ENCODE measurements around the gene FOS. TPM values are rescaled to one million over a fixed set of nuclear protein-coding genes. Genes with fewer than 3 reads are reported as not detected.

FOS gene
- total and polyA plus RNA-seq, 12 donors = 47.9 to 393 (median 118) TPM

GRCh38 chr14:75320196-75320595 lies 41.6 kb downstream of the FOS start:
- no peak for DNase-seq
- TF ChIP-seq POLR2A (IDR thresholded peaks at IDR 0.05) (no peak), CTCF (IDR thresholded peaks at IDR 0.05) (no peak)
- intact Hi-C loops (cut with DNase I) = no loop called here

GRCh38 chr14:75322746-75323145 lies 44.1 kb downstream of the FOS start:
- 83 to 95% (median 87%) methylated on average over 1 of the region's 1 CpG; no CpG with 5 or more reads in 1 of the 4 donors for WGBS, 4 donors
- DNase-seq = no peak

More at GRCh38 chr14:75320196-75320595, 41.6 kb downstream of the FOS start:
- 38 to 42% (median 39%) methylated on average over 5 to 7 of the region's 7 CpGs for WGBS, 4 donors
- Histone ChIP-seq H3K27ac (no peak overlapping the region), H3K36me3 (replicated peaks in 1 of 2) (no peaks in the 10 kb centered on the region), H3K4me3 (no peak overlapping the region), H3K4me1 (replicated peaks in 1 of 2) (peaks cover 0 to under 1% of the 10 kb centered on the region in 2 donors), H3K27me3 (no peaks in the 10 kb centered on the region), H3K9me3 (replicated peaks in 1 of 3) (no peaks in the 10 kb centered on the region)

GRCh38 chr14:75323571-75323970 lies 44.9 kb downstream of the FOS start:
- intact Hi-C loops (cut with DNase I) = no loop called here
- Histone ChIP-seq H3K27ac (no peak overlapping the region), H3K36me3 (replicated peaks in 1 of 2) (no peaks in the 10 kb centered on the region), H3K4me1 (replicated peaks in 1 of 2) (no peaks in the 10 kb centered on the region), H3K27me3 (no peaks in the 10 kb centered on the region), H3K9me3 (replicated peaks in 1 of 3) (no peaks in the 10 kb centered on the region), H3K4me3 (no peak overlapping the region)
- WGBS, 4 donors = 61 to 78% (median 64%) methylated on average over 6 of the region's 6 CpGs
- no peak for TF ChIP-seq POLR2A (IDR thresholded peaks at IDR 0.05)
- no peak for TF ChIP-seq CTCF (IDR thresholded peaks at IDR 0.05)
- DNase-seq = no peak

More at GRCh38 chr14:75322746-75323145, 44.1 kb downstream of the FOS start:
- Histone ChIP-seq H3K4me3 (no peak overlapping the region), H3K9me3 (replicated peaks in 1 of 3) (no peaks in the 10 kb centered on the region), H3K36me3 (replicated peaks in 1 of 2) (no peaks in the 10 kb centered on the region), H3K4me1 (replicated peaks in 1 of 2) (no peaks in the 10 kb centered on the region), H3K27ac (no peak overlapping the region), H3K27me3 (no peaks in the 10 kb centered on the region)
- TF ChIP-seq POLR2A (IDR thresholded peaks at IDR 0.05) = no peak
- TF ChIP-seq CTCF (IDR thresholded peaks at IDR 0.05) = no peak
- intact Hi-C loops (cut with DNase I) = no loop called here

GRCh38 chr14:75328558-75329155 lies 50.0 kb downstream of the FOS start:
- no peaks in the 10 kb centered on the region for H3K27me3 ChIP-seq
- no peak overlapping the region for H3K27ac ChIP-seq
- peaks cover 0 to under 1% of the 10 kb centered on the region in 2 donors for H3K4me1 ChIP-seq (replicated peaks in 1 of 2)
- intact Hi-C loops (cut with DNase I) = no loop called here
- no peak for DNase-seq
- H3K36me3 ChIP-seq (replicated peaks in 1 of 2) = no peaks in the 10 kb centered on the region
- 35 to 53% (median 44%) methylated on average over 5 of the region's 5 CpGs for WGBS, 4 donors
- TF ChIP-seq POLR2A (IDR thresholded peaks at IDR 0.05) (no peak), CTCF (IDR thresholded peaks at IDR 0.05) (no peak)
- no peaks in the 10 kb centered on the region for H3K9me3 ChIP-seq (replicated peaks in 1 of 3)
- no peak overlapping the region for H3K4me3 ChIP-seq
